Esophagus squamous epithelium (tissue), 5 donors: ENCODE measurements around the gene ZNF283. TPM values are rescaled to one million over a fixed set of nuclear protein-coding genes. Genes with fewer than 3 reads are reported as not detected.
"Not testable (repeated sequence)": the region's sequence is repeated elsewhere in the genome, so short reads cannot be mapped to it uniquely, and the experiment has no call there.

ENCODE experiments used
- DNase-seq: peaks from one replicate; lab custom pipeline; 2025; lab: John Stamatoyannopoulos, UW
- H3K27ac ChIP-seq, 4 donors: fragments of 200-600 bp; sonication (generic); one replicate each; pipeline ENCODE4 v1.5.1; 2016 to 2019; ENCODE audit warnings: mild to moderate bottlenecking in 1 of 4
- H3K27me3 ChIP-seq, 4 donors: fragments of 200-600 bp; sonication (generic); 1 replicate in 3 of 4; 2 replicates in 1 of 4; pipeline versions ENCODE4 v1.5.1 to v1.6.0; 2017 to 2021; ENCODE audit warnings: antibody characterized with exemption in 1 of 4
- H3K36me3 ChIP-seq, 3 donors: fragments of 200-600 bp; sonication (generic); one replicate each; pipeline ENCODE4 v1.5.1; 2016 to 2019
- H3K4me1 ChIP-seq, 3 donors: fragments of 200-600 bp; sonication (generic); one replicate each; pipeline ENCODE4 v1.5.1; 2017 to 2019
- H3K4me3 ChIP-seq, 4 donors: fragments of 200-600 bp; sonication (generic); 1 replicate in 3 of 4; 2 replicates in 1 of 4; pipeline ENCODE4 v1.5.1; 2016 to 2019; ENCODE audit warnings: mild to moderate bottlenecking in 2 of 4, moderate library complexity in 1 of 4
- H3K9me3 ChIP-seq, 3 donors: fragments of 200-600 bp; sonication (generic); one replicate each; pipeline ENCODE4 v1.5.1; 2016 to 2019
- CTCF ChIP-seq, 6 experiments: fragments of 450-650 bp in 4 of 6; fragments of 200-600 bp in 2 of 6; sonication (generic) in 2 of 6; IDR thresholded peaks; one replicate each; pipeline ENCODE4 v1.5.1; 2016 to 2019; ENCODE audit warnings: antibody characterized with exemption in 6 of 6, mild to moderate bottlenecking in 4 of 6, moderate library complexity in 4 of 6
- POLR2A ChIP-seq, 4 donors: fragments of 450-650 bp; IDR thresholded peaks; one replicate each; pipeline ENCODE4 v1.6.1; 2017; ENCODE audit warnings: antibody characterized with exemption in 4 of 4, mild to moderate bottlenecking in 4 of 4, moderate library complexity in 3 of 4
- WGBS, 2 donors: methylation state at CpG; one replicate each; pipeline ENCODE4 v1.1.5; 2018; 5-methylcytosine and 5-hydroxymethylcytosine counted together
- intact Hi-C: fragments of 100-400 bp; cut with DNase I; formaldehyde crosslinking; loops from one replicate; pipeline ENCODE4 v1.15.0; 2022
- total RNA-seq, 4 donors: library from RNA; depleted of rRNA; stranded (reverse); fragments of >200 nt; gene quantifications; one replicate each; pipeline ENCODE4 v1.1.0, GENCODE V29; 2016
- donor health status: DM: yes; HTN: yes; CAD: no.

The ZNF283 gene
- total RNA-seq, 4 donors from 2014 or later: 1.5 to 19.1 (median 6.5) TPM

DNA sequence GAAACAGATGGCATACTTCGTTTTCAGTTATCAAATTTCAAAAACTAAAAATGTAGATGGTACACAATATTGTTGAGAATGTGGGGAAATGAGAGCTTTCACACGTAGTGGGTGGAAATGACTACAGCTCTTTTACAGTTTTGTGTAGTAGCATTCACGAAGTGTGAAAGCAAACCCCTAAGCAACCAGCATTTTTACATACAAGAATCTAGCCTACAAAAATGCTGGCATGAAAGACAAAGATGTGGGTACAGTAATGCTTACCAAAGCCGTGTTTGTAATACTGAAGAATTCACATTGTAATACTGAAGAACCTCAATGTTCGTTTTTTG, 6.3 kb upstream of the ZNF283 start:
- Histone ChIP-seq H3K27me3 (peaks cover 0 to 35% (median 0%) of the 10 kb centered on the region in 4 donors), H3K9me3 (no peaks in the 10 kb centered on the region), H3K4me3 (peak overlapping the region; percentile 2 to 60 (median 36)), H3K27ac (no peak overlapping the region), H3K4me1 (peaks cover 0 to 19% (median 0%) of the 10 kb centered on the region in 3 donors), H3K36me3 (no peaks in the 10 kb centered on the region)
- intact Hi-C loops: no loop called here
- 33 to 40% methylated on average over 5 of the region's 5 CpGs for WGBS, 2 donors
- TF ChIP-seq CTCF (IDR thresholded peaks at IDR 0.05) (no peak), POLR2A (IDR thresholded peaks at IDR 0.05) (no peak)
- no peak for DNase-seq

DNA sequence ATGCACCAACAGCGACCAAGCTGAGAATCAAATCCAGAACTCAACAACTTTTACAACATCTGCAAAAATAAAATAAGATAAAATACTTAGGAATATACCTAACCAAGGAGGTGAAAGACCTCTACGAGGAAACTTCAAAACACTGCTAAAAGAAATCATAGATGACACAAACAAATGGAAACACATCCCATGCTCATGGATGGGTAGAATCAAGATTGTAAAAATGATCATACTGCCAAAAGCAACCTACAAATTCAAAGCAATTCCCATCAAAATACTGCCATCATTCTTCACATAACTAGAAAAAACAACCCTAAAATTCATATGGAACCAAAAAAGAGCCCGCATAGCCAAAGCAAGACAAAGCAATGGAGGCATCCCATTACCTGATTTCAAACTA, 3.3 kb upstream of the ZNF283 start:
- DNase-seq, intact Hi-C loops: not testable (repeated sequence)
- WGBS, 2 donors: 79 to 85% methylated on average over 3 of the region's 3 CpGs

DNA sequence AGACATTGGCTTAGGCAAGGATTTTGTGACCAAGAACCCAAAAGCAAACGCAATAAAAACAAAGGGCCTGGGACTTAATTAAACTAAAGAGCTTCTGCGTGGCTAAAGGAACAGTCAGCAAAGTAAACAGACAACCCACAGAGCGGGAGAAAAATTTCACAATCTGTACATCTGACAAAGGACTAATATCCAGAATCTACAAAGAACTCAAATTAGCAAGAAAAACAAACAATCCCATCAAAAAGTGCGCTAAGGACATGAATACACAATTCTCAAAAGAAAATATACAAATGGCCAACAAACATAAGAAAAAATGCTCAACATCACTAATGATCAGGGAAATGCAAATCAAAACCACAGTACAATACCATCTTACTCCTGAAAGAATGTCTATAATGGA, 2.5 kb upstream of the ZNF283 start:
- Histone ChIP-seq H3K36me3 (peaks cover 0 to 13% (median 4%) of the 10 kb centered on the region in 3 donors), H3K27me3 (peaks cover 0 to 32% (median 0%) of the 10 kb centered on the region in 4 donors), H3K4me1 (peaks cover 4 to 27% (median 4%) of the 10 kb centered on the region in 3 donors)
- intact Hi-C loops, H3K9me3 ChIP-seq, H3K4me3 ChIP-seq, DNase-seq, H3K27ac ChIP-seq: not testable (repeated sequence)
- WGBS, 2 donors: 39 to 50% methylated on average over 4 of the region's 4 CpGs

More for the DNA sequence above, 3.3 kb upstream of the ZNF283 start:
- H3K27ac ChIP-seq, H3K9me3 ChIP-seq, H3K36me3 ChIP-seq, H3K4me3 ChIP-seq: not testable (repeated sequence)
- Histone ChIP-seq H3K27me3 (peaks cover 0 to 35% (median 0%) of the 10 kb centered on the region in 4 donors), H3K4me1 (peaks cover 4 to 30% (median 4%) of the 10 kb centered on the region in 3 donors)

GRCh38 chr19:43839139-43839538, 12.0 kb downstream of the ZNF283 start:
- peaks cover 38 to 100% (median 40%) of the 10 kb centered on the region in 3 donors for H3K36me3 ChIP-seq

DNA sequence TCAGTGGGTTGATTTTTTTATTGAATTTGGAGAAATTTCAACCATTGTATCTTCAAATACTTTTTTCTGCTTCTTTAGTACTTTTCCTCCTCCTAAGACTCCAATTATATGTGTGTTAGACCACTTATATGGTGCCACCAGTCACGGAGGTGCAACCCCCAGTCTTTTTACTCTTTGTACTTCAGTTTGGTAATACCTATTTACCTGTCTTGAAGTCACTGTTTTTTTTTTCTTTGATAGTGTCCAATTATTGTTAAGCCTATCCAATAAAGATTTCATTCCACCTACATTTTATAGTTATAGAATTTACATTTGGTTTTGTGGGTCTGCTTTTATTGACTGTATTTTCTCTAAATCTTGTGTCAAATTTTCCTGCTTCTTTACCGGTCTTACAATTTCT, 14.9 kb downstream of the ZNF283 start:
- Histone ChIP-seq H3K27ac (no peak overlapping the region), H3K27me3 (no peaks in the 10 kb centered on the region), H3K4me1 (no peaks in the 10 kb centered on the region), H3K9me3 (peaks cover 0 to 99% (median 93%) of the 10 kb centered on the region in 3 donors), H3K36me3 (peaks cover 22 to 100% (median 25%) of the 10 kb centered on the region in 3 donors), H3K4me3 (no peak overlapping the region)
- DNase-seq: no peak
- WGBS, 2 donors: 58 to 91% methylated on average over 2 of the region's 2 CpGs
- intact Hi-C loops: no loop called here
- no peak for TF ChIP-seq CTCF (IDR thresholded peaks at IDR 0.05)
- no peak for TF ChIP-seq POLR2A (IDR thresholded peaks at IDR 0.05)

More at GRCh38 chr19:43839139-43839538, 12.0 kb downstream of the ZNF283 start:
- H3K27me3 ChIP-seq: no peaks in the 10 kb centered on the region
- no peak for DNase-seq
- H3K9me3 ChIP-seq: peaks cover 0 to 98% (median 83%) of the 10 kb centered on the region in 3 donors
- intact Hi-C loops: no loop called here
- H3K4me3 ChIP-seq: no peak overlapping the region
- no peak overlapping the region for H3K27ac ChIP-seq
- TF ChIP-seq CTCF (IDR thresholded peaks at IDR 0.05) (no peak), POLR2A (IDR thresholded peaks at IDR 0.05) (no peak)
- no peaks in the 10 kb centered on the region for H3K4me1 ChIP-seq

DNA sequence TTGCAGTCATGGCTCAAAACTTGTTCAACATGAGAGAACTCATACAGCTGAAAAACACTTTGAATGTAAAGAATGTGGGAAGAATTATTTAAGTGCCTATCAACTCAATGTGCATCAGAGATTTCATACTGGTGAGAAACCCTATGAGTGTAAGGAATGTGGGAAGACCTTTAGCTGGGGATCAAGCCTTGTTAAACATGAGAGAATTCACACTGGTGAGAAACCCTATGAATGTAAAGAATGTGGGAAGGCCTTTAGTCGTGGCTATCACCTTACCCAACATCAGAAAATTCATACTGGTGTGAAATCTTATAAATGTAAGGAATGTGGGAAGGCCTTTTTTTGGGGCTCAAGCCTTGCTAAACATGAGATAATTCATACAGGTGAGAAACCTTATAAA, 20.1 kb downstream of the ZNF283 start:
- intact Hi-C loops: no loop called here
- TF ChIP-seq POLR2A (IDR thresholded peaks at IDR 0.05) (no peak), CTCF (IDR thresholded peaks at IDR 0.05) (no peak)
- Histone ChIP-seq H3K27me3 (no peaks in the 10 kb centered on the region), H3K36me3 (peaks cover 0 to 85% (median 16%) of the 10 kb centered on the region in 3 donors), H3K4me1 (no peaks in the 10 kb centered on the region), H3K9me3 (peaks cover 10 to 99% (median 99%) of the 10 kb centered on the region in 3 donors), H3K27ac (no peak overlapping the region), H3K4me3 (no peak overlapping the region)
- 88 to 92% methylated on average over 1 of the region's 1 CpG for WGBS, 2 donors
- DNase-seq: no peak
